ENCODE data around the gene C16orf74. TPM values are rescaled to one million over a fixed set of nuclear protein-coding genes. Genes with fewer than 3 reads are reported as not detected.

Gene C16orf74
- polyA plus RNA-seq, 3 donors, result 3.0 to 3.7 (median 3.4) TPM

DNA sequence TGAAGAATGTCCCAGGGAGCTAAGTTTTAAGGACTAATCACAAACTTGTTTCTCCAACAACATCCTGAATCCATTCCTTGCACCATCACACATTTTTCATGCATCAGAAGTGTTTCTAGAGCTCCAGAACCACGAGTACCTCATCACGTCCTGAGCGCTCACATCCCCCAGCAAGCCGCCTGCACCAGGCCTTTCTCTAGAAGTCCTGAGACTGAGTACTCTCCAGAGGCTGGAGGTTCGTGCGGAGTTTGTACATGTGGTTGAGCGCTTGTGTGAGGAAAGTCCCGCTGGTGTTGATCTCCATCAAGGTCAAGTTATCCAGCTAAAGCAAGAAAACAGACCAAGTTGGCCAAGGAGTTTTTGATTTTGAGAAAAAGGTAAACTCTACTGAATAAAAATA is 72.9 kb downstream of the C16orf74 start:
- no peak for DNase-seq (ENCODE audit: low read depth in 3 of 3, low spot score in 2 of 3)

DNA sequence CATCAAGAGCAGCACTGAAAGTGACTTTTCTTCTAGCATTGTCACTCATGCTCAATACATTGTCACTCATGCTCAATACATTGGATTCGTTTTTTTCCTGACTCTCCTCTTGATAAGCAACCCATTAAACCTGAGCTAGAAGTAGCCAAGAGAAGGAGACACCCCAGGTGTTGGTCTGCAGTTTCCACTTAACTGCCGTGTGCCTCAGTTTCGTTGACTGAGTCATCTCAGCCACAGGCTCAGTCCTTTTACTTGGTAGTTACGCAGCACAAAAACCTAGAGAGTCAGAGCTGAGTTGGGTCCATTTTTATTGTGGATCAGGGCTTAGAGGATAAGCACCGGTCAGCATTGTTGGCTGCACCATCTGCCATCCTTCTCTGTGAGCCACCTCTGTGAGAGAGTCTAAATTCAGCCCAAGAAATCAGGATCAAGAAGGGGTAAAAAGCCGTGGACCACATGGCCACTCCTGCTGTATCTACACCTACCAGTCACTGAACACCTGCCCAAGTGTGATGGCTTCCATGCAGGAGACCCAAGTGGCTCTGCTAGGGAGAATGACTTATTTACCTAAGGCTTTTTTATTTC is 73.4 kb downstream of the C16orf74 start:
- no peak for DNase-seq (ENCODE audit: low read depth in 3 of 3, low spot score in 2 of 3)

DNA sequence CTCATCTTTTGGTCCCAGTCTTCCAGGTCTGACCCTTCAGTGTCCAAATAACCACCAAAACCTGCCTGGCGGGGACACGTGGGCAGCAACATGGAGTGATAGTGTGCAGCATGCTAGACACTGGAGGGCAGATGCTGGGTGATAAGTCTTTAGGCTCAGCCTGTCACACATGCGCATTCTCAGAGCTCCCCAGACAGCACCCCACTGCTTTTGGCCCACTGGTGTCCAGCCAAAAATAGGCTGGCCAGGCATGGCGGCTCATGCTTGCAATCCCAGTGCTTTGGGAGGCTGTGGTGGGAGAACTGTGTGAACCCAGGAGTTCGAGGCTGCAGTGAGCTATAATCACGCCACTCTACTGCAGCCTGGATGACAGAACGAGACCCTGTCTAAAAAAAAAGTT is 74.4 kb downstream of the C16orf74 start:
- no peak for DNase-seq (ENCODE audit: low read depth in 3 of 3, low spot score in 2 of 3)

- DNase-seq (ENCODE audit: low read depth in 3 of 3, low spot score in 2 of 3), result no peak
These were observed 75.5 kb downstream of the C16orf74 start for GRCh38 chr16:85675251-85675874.

DNA sequence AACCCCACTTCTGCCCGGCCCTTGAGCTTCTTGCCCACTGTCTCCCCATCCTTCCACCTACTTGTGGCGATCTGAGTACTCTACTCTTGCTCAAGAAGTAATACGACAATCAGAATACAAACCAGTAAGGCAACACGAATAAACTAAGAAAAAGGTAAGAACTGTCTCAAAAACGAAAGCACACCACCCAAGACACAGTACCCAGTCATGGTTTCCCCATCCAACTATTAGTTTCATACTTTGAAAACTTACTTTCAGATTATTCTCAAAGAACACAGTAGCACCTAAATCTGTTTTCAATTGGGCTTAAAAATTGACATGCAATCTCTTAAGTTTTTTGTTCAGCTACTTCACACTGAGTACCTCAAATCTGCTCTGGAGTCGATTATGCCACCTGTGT is 76.1 kb downstream of the C16orf74 start:
- no peak for DNase-seq (ENCODE audit: low read depth in 3 of 3, low spot score in 2 of 3)

DNA sequence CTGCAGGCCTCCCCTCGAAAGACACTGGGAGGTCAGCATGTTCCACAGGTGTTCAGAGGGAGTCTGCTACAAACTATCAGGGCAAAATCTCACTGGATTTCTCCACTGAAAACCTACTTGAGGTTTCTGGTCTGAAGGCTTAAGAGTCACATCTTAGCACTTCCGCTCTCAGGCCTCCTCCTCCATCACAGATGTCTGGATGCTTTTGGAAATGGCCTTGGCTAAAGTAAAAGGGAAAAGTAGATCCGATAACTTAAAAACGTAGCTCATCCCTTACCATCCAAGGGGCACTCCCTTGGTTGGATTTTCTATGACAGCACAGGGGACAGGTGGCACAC is 76.5 kb downstream of the C16orf74 start:
- DNase-seq (ENCODE audit: low read depth in 3 of 3, low spot score in 2 of 3), result no peak

- no peak for DNase-seq (ENCODE audit: low read depth in 3 of 3, low spot score in 2 of 3)
These were observed 77.1 kb downstream of the C16orf74 start for GRCh38 chr16:85673529-85674417.

GRCh38 chr16:85670840-85671239 is 80.1 kb downstream of the C16orf74 start:
- no peak for DNase-seq (ENCODE audit: low read depth in 3 of 3, low spot score in 2 of 3)

GRCh38 chr16:85668676-85669424 is 82.0 kb downstream of the C16orf74 start:
- no peak for DNase-seq (ENCODE audit: low read depth in 3 of 3, low spot score in 2 of 3)

DNA sequence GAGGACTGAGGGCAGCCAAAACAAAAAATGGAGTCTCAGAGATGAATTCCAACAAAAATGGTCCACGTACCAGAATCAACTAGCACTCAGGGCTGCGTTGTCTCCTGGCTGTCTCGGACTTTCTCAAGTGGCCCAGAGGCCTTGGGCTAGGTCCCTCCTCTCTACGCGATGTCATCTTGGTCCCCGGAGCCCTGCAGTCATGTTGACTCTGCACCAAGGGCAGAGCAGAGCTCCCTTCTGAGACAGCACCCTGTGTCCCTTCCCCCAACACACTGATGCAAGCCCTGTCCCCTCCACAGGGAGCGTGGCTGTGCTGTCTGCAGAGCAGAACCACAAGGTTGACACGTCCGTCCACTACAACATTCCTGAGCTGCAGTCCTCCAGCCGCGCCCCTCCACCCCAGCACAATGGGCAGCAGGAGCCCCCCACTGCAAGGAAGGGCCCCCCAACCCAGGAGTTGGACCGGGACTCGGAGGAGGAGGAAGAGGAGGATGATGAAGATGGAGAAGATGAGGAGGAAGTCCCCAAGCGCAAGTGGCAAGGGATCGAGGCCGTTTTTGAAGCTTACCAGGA is 83.0 kb downstream of the C16orf74 start:
- DNase-seq (ENCODE audit: low read depth in 3 of 3, low spot score in 2 of 3), result no peak

DNA sequence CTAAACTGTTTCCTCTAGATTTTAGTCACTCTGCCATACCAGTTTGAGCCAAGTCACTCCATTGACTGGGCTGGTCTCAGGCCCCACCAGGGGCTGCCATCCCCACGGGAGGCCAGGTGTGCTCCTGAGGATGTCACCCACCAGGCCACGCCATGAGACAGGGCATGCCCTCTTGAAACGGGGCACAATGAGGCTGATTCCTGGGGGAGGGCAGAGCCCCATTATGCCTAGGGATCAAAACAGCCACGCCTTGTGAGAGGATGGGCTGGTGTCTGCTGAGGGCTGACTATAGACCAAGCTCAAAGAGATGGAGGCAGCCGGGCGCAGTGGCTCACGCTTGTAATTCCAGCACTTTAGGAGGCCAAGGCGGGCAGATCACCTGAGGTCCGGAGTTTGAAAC is 83.6 kb downstream of the C16orf74 start:
- DNase-seq (ENCODE audit: low read depth in 3 of 3, low spot score in 2 of 3), result no peak

GRCh38 chr16:85665929-85666328 is 85.0 kb downstream of the C16orf74 start:
- no peak for DNase-seq (ENCODE audit: low read depth in 3 of 3, low spot score in 2 of 3)

- DNase-seq (ENCODE audit: low read depth in 3 of 3, low spot score in 2 of 3), result no peak
These were observed 85.5 kb downstream of the C16orf74 start for GRCh38 chr16:85665373-85665740.

DNA sequence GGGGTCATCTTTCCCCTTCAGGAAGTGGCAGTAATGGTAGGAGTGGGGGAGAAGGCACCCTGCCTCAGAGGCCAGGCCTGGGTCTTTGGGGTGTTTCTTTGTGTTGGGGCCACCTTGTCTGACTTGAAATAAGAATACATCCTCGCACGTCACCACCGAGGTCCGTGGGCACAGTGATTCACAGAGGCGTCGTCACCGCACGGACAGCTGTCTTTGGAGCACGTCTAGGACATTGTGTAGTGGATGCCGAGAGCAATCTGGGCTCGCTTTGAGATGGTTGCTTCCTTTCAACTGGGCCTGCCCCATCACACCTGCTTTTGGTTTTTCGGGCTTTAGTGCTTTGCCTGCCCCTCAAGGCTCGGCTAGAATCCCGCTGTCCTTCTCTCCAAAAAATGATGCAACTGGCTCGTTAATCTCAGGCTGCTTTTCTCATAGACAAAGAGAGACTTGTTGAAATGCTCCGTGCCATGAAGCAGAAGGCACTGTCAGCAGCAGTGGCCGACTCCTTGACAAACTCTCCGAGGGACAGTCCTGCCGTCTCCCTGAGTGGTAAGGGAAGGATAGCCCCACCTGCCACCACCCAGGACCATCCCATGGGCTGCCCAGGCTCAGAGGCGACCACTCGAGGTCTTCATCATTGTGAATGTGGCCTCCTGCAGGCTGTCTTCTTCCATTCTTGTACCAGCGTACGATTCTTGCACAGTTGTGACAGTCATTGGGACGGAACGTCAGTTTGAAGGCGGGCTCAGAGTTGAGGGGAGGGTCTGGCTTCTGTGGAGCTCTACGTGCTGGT is 86.1 kb downstream of the C16orf74 start:
- no peak for DNase-seq (ENCODE audit: low read depth in 3 of 3, low spot score in 2 of 3)

DNA sequence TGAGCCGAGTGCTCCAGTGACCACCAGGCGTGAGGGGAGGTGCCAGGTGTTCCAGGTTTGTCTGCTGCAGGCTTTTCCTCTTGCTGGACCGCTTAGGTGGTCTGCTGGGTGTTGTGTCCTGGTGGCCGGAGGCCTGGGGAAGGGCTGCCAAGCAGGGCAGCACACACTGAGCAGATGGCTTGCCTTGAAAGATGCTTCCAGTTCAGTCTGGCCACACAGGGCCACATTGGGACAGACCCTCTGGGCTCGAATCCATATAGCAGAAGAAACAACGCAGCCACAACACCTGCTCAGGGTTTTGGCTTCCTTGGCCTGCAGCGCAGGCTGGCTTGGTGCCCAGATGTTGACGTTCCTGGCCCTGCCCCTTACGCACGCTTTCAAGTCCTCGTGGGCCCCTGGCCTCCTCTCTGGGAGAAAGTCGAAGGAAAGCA is 87.0 kb downstream of the C16orf74 start:
- no peak for DNase-seq (ENCODE audit: low read depth in 3 of 3, low spot score in 2 of 3)

DNA sequence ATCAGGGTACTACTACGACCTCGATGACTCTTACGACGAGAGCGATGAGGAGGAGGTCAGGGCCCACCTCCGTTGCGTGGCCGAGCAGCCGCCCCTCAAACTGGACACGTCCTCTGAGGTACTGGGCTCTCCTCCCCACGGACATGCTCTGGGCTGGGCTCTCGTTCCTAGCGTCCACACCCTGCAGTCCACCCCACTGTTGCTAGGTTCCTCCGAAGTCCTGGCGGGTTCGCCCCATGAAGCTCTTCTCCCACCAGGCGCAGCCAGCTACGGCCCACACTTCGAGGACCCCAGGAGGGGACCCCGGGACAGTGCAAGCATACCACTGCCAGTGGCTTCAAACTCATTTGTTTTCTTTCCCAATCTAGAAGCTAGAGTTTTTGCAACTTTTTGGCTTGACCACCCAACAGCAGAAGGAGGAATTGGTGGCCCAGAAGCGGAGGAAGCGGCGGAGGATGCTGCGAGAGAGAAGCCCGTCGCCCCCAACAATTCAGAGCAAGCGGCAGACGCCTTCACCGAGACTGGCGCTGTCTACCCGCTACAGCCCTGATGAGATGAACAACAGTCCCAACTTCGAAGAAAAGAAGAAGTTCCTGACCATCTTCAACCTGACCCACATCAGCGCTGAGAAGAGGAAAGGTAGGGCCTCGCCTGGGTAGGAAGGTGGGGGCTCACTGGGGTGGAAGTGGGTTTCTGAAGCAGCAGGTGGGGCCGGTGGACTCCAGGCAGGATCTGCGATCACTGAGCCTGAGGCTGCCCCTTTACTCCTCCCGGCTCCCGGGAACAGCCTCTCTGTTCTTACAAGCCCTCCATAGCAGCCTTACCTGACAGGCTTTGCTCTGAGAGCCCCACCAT is 87.7 kb downstream of the C16orf74 start:
- no peak for DNase-seq (ENCODE audit: low read depth in 3 of 3, low spot score in 2 of 3)

DNA sequence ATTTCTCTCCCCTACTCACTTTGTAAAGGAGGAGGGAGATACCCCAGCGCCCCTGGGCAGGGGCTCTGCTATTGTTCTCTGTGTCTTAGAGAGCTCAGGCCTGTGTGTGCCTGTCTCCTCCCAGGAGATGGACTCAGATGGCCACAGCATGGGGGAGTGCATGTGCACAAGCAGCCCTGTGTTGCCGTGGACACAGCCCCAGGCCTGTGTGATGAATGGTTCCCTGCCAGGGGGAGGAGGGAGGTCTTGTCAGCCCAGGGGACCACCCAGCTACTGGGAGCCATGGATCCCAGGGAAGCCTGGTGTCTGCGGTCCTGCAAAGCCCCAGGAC is 88.4 kb downstream of the C16orf74 start:
- DNase-seq (ENCODE audit: low read depth in 3 of 3, low spot score in 2 of 3), result no peak

DNA sequence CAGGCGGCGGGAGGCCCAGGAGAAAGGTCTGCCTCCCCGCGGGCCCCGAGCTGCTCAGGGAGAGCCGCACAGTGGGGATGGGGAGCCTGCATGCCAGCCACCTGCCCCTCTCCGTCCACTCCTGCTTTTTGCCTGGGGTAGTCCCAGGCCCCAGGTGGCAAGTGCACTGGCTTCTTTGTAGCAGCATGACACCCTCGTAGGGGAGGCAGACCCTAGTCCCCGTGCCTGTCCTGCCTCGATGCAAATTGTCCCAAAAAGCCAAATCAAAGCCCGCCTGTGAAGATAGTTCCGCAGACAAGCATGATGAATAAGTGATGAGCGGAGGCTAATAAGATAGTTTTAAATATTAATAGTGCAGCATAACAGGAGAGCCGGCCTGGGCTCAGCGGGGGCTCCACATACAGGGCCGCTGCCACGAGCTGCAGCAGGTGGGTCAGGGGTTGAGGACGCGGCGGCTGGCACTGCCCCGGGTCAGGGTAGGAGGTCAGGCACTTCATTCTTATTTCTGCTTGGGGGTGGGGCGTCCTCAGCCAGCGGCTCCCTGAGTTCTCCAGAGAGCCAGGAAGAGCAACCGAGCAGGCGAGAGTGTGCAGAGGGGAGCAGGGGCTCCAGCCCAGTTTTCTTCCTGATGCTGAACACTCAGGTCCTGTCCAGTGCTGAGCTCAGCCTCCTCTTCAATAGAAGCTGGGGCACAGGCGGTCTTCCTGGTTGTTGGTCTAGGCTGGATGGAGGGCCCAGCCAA is 89.0 kb downstream of the C16orf74 start:
- no peak for DNase-seq (ENCODE audit: low read depth in 3 of 3, low spot score in 2 of 3)

Measured in right renal cortex interstitium (tissue), 3 donors.